ENCODE data around the gene HOXC6. TPM values are rescaled to one million over a fixed set of nuclear protein-coding genes. Genes with fewer than 3 reads are reported as not detected.

HOXC6 gene
- total and polyA plus RNA-seq, 2 experiments from 2014 or later, result not detected

- no peak overlapping the region for H3K27ac ChIP-seq
- DNase-seq (ENCODE audit: low read depth in 1 of 2, low spot score in 1 of 2), result no peak
Measured at GRCh38 chr12:53988541-53989226, 39.6 kb upstream of the HOXC6 start.

GRCh38 chr12:53989227-53990113 lies 38.8 kb upstream of the HOXC6 start:
- Histone ChIP-seq H3K9me3 (ENCODE audit: low read depth) (no peaks in the 10 kb centered on the region), H3K4me3 (no peak overlapping the region), H3K4me1 (ENCODE audit: low read depth) (no peaks in the 10 kb centered on the region), H3K27me3 (peaks cover 100% of the 10 kb centered on the region), H3K36me3 (no peaks in the 10 kb centered on the region), H3K27ac (no peak overlapping the region)
- DNase-seq (ENCODE audit: low read depth in 1 of 2, low spot score in 1 of 2), result peak; percentile 45 to 66
- peak; percentile 59 for TF ChIP-seq CTCF (IDR thresholded peaks at IDR 0.05; ENCODE audit: low read depth, low read length)

More at GRCh38 chr12:53988541-53989226, 39.6 kb upstream of the HOXC6 start:
- Histone ChIP-seq H3K4me1 (ENCODE audit: low read depth) (no peaks in the 10 kb centered on the region), H3K27me3 (peaks cover 100% of the 10 kb centered on the region), H3K36me3 (no peaks in the 10 kb centered on the region), H3K9me3 (ENCODE audit: low read depth) (no peaks in the 10 kb centered on the region), H3K4me3 (no peak overlapping the region)
- TF ChIP-seq CTCF (IDR thresholded peaks at IDR 0.05; ENCODE audit: low read depth, low read length), result no peak

GRCh38 chr12:53990311-53991076 lies 37.7 kb upstream of the HOXC6 start:
- no peak overlapping the region for H3K4me3 ChIP-seq
- no peak for TF ChIP-seq CTCF (IDR thresholded peaks at IDR 0.05; ENCODE audit: low read depth, low read length)
- no peak for DNase-seq (ENCODE audit: low read depth in 1 of 2, low spot score in 1 of 2)
- no peaks in the 10 kb centered on the region for H3K36me3 ChIP-seq
- H3K27ac ChIP-seq, result no peak overlapping the region
- no peaks in the 10 kb centered on the region for H3K4me1 ChIP-seq (ENCODE audit: low read depth)
- no peaks in the 10 kb centered on the region for H3K9me3 ChIP-seq (ENCODE audit: low read depth)
- H3K27me3 ChIP-seq, result peaks cover 100% of the 10 kb centered on the region

GRCh38 chr12:53991077-53991460 lies 37.2 kb upstream of the HOXC6 start:
- no peak overlapping the region for H3K27ac ChIP-seq

More at GRCh38 chr12:53991077-53991460, 37.2 kb upstream of the HOXC6 start:
- DNase-seq (ENCODE audit: low read depth in 1 of 2, low spot score in 1 of 2), result no peak
- peaks cover 100% of the 10 kb centered on the region for H3K27me3 ChIP-seq
- no peak overlapping the region for H3K4me3 ChIP-seq
- no peak for TF ChIP-seq CTCF (IDR thresholded peaks at IDR 0.05; ENCODE audit: low read depth, low read length)
- no peaks in the 10 kb centered on the region for H3K36me3 ChIP-seq
- no peaks in the 10 kb centered on the region for H3K9me3 ChIP-seq (ENCODE audit: low read depth)
- H3K4me1 ChIP-seq (ENCODE audit: low read depth), result no peaks in the 10 kb centered on the region

Data from cardiac muscle cell (in vitro differentiated cells and primary cell).